Erythroblast (primary cell): ENCODE measurements around the gene RING1.

Source experiments
- GATA1 ChIP-seq: IDR thresholded peaks from 2 replicates; pipeline ENCODE4 v1.6.1; 2011; ENCODE audit warnings: low read depth, mild to moderate bottlenecking, control low read depth, low read length, moderate library complexity
- POLR2A ChIP-seq: IDR thresholded peaks from 2 replicates; pipeline ENCODE4 v1.6.1; 2011; ENCODE audit warnings: mild to moderate bottlenecking, low read length

DNA sequence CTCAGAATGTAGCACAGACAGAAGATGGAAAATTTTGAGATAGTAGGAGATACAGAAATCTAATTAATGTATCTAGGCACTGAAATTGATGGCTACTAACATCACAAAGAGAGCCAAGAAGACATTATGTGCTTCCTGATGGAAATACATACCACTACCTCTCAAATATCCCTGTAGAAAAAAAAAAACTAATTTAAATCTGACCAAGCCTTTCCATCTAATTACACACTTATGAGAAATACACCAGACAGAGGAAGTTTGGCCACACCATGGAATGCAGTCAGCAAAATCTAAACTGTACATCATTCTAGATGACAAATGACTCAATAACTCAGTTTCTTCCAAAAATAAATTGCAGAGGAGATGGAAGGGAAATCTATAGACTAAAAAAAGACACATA is 44.5 kb downstream of the RING1 start:
- TF ChIP-seq POLR2A (no peak), GATA1 (no peak)
